H1 (cell line): ENCODE data around the gene ATXN7L3. TPM values are rescaled to one million over a fixed set of nuclear protein-coding genes. Genes with fewer than 3 reads are reported as not detected.

ENCODE experiments used
- CTCF ChIA-PET: fragments of 300-600 bp; sonication (Branson Sonifier 250); formaldehyde crosslinking; loops from one replicate; lab custom pipeline; 2021; ENCODE audit not compliant: partially characterized antibody; lab: Charles Lee
- POLR2A ChIA-PET: fragments of 300-600 bp; sonication (Branson Sonifier 250); formaldehyde crosslinking; loops from one replicate; lab custom pipeline; 2021; ENCODE audit warnings: inconsistent platforms; ENCODE audit not compliant: partially characterized antibody; lab: Charles Lee
- DNase-seq, 2 experiments: peaks; one replicate each; pipeline versions ENCODE4 v3.0.0 to v3.0.0-alpha.2; 2010 to 2022; ENCODE audit warnings: low spot score in 2 of 2, low read depth in 1 of 2, mixed read lengths in 1 of 2
- FAIRE-seq: peaks from 2 replicates; lab custom pipeline; 2011; peaks lifted over from hg19 to GRCh38; lab: Jason Lieb, UNC
- H2AFZ ChIP-seq: 2 replicates; pipeline ENCODE4 v1.8.1; 2012; ENCODE audit warnings: low read length, inconsistent platforms
- H2AK5ac ChIP-seq: 2 replicates; pipeline ENCODE4 v1.6.1; 2013; ENCODE audit warnings: low read depth, low read length
- H2BK120ac ChIP-seq: replicated peaks from 2 replicates; pipeline ENCODE3; 2013; ENCODE audit warnings: low read depth, low read length, inconsistent platforms
- H2BK12ac ChIP-seq: 2 replicates; pipeline ENCODE4 v1.6.1; 2013; ENCODE audit warnings: low read depth, low read length
- H2BK15ac ChIP-seq: 2 replicates; pipeline ENCODE4 v1.6.1; 2013; ENCODE audit warnings: low read length
- H2BK20ac ChIP-seq: 2 replicates; pipeline ENCODE4 v1.6.1; 2013; ENCODE audit warnings: low read length
- H2BK5ac ChIP-seq: 2 replicates; pipeline ENCODE4 v1.6.1; 2013; ENCODE audit warnings: low read depth, low read length
- H3K14ac ChIP-seq: 2 replicates; pipeline ENCODE4 v1.6.1; 2013; ENCODE audit warnings: inconsistent platforms; ENCODE audit not compliant: insufficient read length
- H3K18ac ChIP-seq: 2 replicates; pipeline ENCODE4 v1.6.1; 2013; ENCODE audit warnings: low read length; ENCODE audit errors: extremely low read depth
- H3K23ac ChIP-seq: 2 replicates; pipeline ENCODE4 v1.6.1; 2013; ENCODE audit warnings: inconsistent platforms; ENCODE audit not compliant: insufficient read length
- H3K23me2 ChIP-seq: 2 replicates; pipeline ENCODE4 v1.6.1; 2013; ENCODE audit warnings: low read depth, low read length
- H3K27ac ChIP-seq: 2 replicates; pipeline ENCODE4 v1.6.1; 2011; ENCODE audit warnings: low read depth, low read length, inconsistent platforms
- H3K27me3 ChIP-seq, 4 experiments: replicated peaks in 1 of 4; 1 replicate in 1 of 4; 2 replicates in 3 of 4; pipeline versions ENCODE4 v1.6.1 to v1.8.1; 2011 to 2013; ENCODE audit warnings: low read length in 3 of 4, mild to moderate bottlenecking in 3 of 4, inconsistent platforms in 2 of 4, mixed read lengths in 2 of 4, moderate library complexity in 1 of 4; ENCODE audit not compliant: control insufficient read depth in 3 of 4, insufficient read depth in 3 of 4; ENCODE audit errors: extremely low read depth in 1 of 4
- H3K36me3 ChIP-seq, 4 experiments: 2 replicates each; pipeline versions ENCODE4 v1.6.1 to v1.8.1; 2011 to 2013; ENCODE audit warnings: mild to moderate bottlenecking in 4 of 4, low read length in 3 of 4, moderate library complexity in 2 of 4, control low read depth in 1 of 4, inconsistent platforms in 1 of 4; ENCODE audit not compliant: insufficient read depth in 4 of 4, control insufficient read depth in 2 of 4
- H3K4ac ChIP-seq: replicated peaks from 2 replicates; pipeline ENCODE3; 2013; ENCODE audit warnings: low read length, low read depth, mixed read lengths, inconsistent platforms; ENCODE audit not compliant: insufficient read length
- H3K4me1 ChIP-seq, 4 experiments: replicated peaks in 1 of 4; 1 replicate in 1 of 4; 2 replicates in 3 of 4; pipeline versions ENCODE4 v1.6.1 to v1.8.1; 2011 to 2013; ENCODE audit warnings: low read length in 3 of 4, inconsistent platforms in 2 of 4, mixed read lengths in 1 of 4; ENCODE audit not compliant: insufficient read depth in 4 of 4, control insufficient read depth in 3 of 4
- H3K4me2 ChIP-seq, 2 experiments: 2 replicates each; pipeline versions ENCODE4 v1.6.1 to v1.8.1; 2011 to 2013; ENCODE audit warnings: low read depth in 2 of 2, low read length in 2 of 2, control low read depth in 1 of 2, inconsistent platforms in 1 of 2, mild to moderate bottlenecking in 1 of 2; ENCODE audit not compliant: insufficient read depth in 1 of 2
- H3K4me3 ChIP-seq, 4 experiments: fragments of 200-600, 300-600 bp in 1 of 4; sonication (generic), shearing (Covaris generic), sonication (Bioruptor Twin) in 1 of 4; 2 replicates each; pipeline versions ENCODE4 v1.5.1 to v1.8.1; 2011 to 2016; ENCODE audit warnings: low read length in 4 of 4, low read depth in 3 of 4, control low read depth in 2 of 4, inconsistent platforms in 2 of 4, mild to moderate bottlenecking in 2 of 4, mixed read lengths in 1 of 4, moderate library complexity in 1 of 4; ENCODE audit not compliant: insufficient read depth in 2 of 4; ENCODE audit errors: extremely low read depth in 1 of 4
- H3K56ac ChIP-seq: replicated peaks from 2 replicates; pipeline ENCODE3; 2013; ENCODE audit warnings: low read depth, mild to moderate bottlenecking, mixed read lengths, low read length, inconsistent platforms; ENCODE audit not compliant: insufficient read length
- H3K79me1 ChIP-seq: 2 replicates; pipeline ENCODE4 v1.6.1; 2013; ENCODE audit warnings: low read depth, low read length, control low read depth
- H3K79me2 ChIP-seq, 2 experiments: 2 replicates each; pipeline versions ENCODE4 v1.6.1 to v1.8.1; 2012 to 2013; ENCODE audit warnings: low read length in 2 of 2, mild to moderate bottlenecking in 2 of 2, inconsistent platforms in 1 of 2; ENCODE audit not compliant: insufficient read depth in 2 of 2, control insufficient read depth in 1 of 2
- H3K9ac ChIP-seq, 4 experiments: replicated peaks in 1 of 4; 1 replicate in 1 of 4; 2 replicates in 3 of 4; pipeline versions ENCODE4 v1.6.1 to v1.8.1; 2011 to 2013; ENCODE audit warnings: low read depth in 3 of 4, low read length in 3 of 4, control low read depth in 2 of 4, mild to moderate bottlenecking in 2 of 4, moderate library complexity in 2 of 4, inconsistent platforms in 1 of 4; ENCODE audit errors: extremely low read depth in 1 of 4
- H3K9me3 ChIP-seq, 2 experiments: 2 replicates each; pipeline versions ENCODE4 v1.6.1 to v1.8.1; 2012 to 2013; ENCODE audit warnings: mild to moderate bottlenecking in 2 of 2, moderate library complexity in 2 of 2, control low read depth in 1 of 2, inconsistent platforms in 1 of 2, low read depth in 1 of 2, low read length in 1 of 2, mixed read lengths in 1 of 2; ENCODE audit not compliant: insufficient read depth in 2 of 2
- H4K20me1 ChIP-seq, 2 experiments: replicated peaks in 1 of 2; 2 replicates each; pipeline versions ENCODE3 to v1.8.1; 2011 to 2013; ENCODE audit warnings: inconsistent platforms in 2 of 2, low read length in 2 of 2, mild to moderate bottlenecking in 1 of 2; ENCODE audit not compliant: insufficient read depth in 2 of 2, control insufficient read depth in 1 of 2
- H4K5ac ChIP-seq: 2 replicates; pipeline ENCODE4 v1.6.1; 2013; ENCODE audit warnings: low read length, low read depth, mixed read lengths, inconsistent platforms; ENCODE audit not compliant: insufficient read length
- H4K8ac ChIP-seq: 2 replicates; pipeline ENCODE4 v1.8.0; 2013; ENCODE audit warnings: mild to moderate bottlenecking, moderate library complexity, low read length, inconsistent platforms; ENCODE audit not compliant: insufficient read depth; ENCODE audit errors: extremely low read depth
- H4K91ac ChIP-seq: replicated peaks from 2 replicates; pipeline ENCODE3; 2013; ENCODE audit warnings: low read length, mixed read lengths, inconsistent platforms; ENCODE audit not compliant: insufficient read length
- CTCF ChIP-seq, 3 experiments: IDR thresholded peaks; 1 replicate in 2 of 3; 2 replicates in 1 of 3; pipeline versions ENCODE4 v1.5.1 to v1.6.1; 2011; ENCODE audit warnings: low read length in 3 of 3, mild to moderate bottlenecking in 3 of 3, inconsistent platforms in 2 of 3, low read depth in 1 of 3, moderate library complexity in 1 of 3; ENCODE audit not compliant: insufficient read depth in 1 of 3; ENCODE audit errors: control extremely low read depth in 1 of 3
- HDAC2 ChIP-seq, 2 experiments: fragments of 300-600 bp in 1 of 2; sonication (generic) in 1 of 2; IDR thresholded peaks; 2 replicates each; pipeline ENCODE4 v1.6.1; 2011 to 2012; ENCODE audit warnings: low read depth in 2 of 2, low read length in 2 of 2, mild to moderate bottlenecking in 2 of 2, moderate library complexity in 2 of 2, borderline replicate concordance in 1 of 2, inconsistent platforms in 1 of 2
- MAX ChIP-seq: IDR thresholded peaks from 2 replicates; pipeline ENCODE4 v1.6.1; 2012; ENCODE audit warnings: inconsistent platforms
- PHF8 ChIP-seq: fragments of 200-600 bp; sonication (generic); conservative IDR thresholded peaks from 2 replicates; pipeline ENCODE4 v1.7.1; 2012; ENCODE audit warnings: low read depth, mild to moderate bottlenecking, inconsistent platforms, low read length, moderate library complexity
- SAP30 ChIP-seq: fragments of 300-600 bp; sonication (generic); IDR thresholded peaks from 2 replicates; pipeline ENCODE4 v1.7.1; 2012; ENCODE audit warnings: low read length, moderate library complexity, mild to moderate bottlenecking, inconsistent platforms; ENCODE audit not compliant: insufficient read depth, insufficient replicate concordance
- TAF1 ChIP-seq: IDR thresholded peaks from 2 replicates; pipeline ENCODE4 v1.6.1; 2011; ENCODE audit warnings: mild to moderate bottlenecking, low read depth, low read length
- WGBS, 2 experiments: shearing (Covaris generic) in 1 of 2; methylation state at CpG; one replicate each; pipeline versions ENCODE4 v1.1.6 to v1.1.7; 2013 to 2015; ENCODE audit warnings: low lambda C conversion rate in 2 of 2, mixed read lengths in 2 of 2, inconsistent platforms in 1 of 2, low coverage in 1 of 2, missing lambda C conversion rate in 1 of 2; ENCODE audit not compliant: insufficient replicate concordance in 2 of 2, insufficient coverage in 1 of 2, insufficient read length in 1 of 2; ENCODE audit errors: extremely low coverage in 1 of 2, missing lambda C conversion rate in 1 of 2; 5-methylcytosine and 5-hydroxymethylcytosine counted together
- polyA plus RNA-seq, 7 experiments: library from polyadenylated mRNA; depleted of rRNA in 3 of 7; stranded (reverse) in 5 of 7; unstranded in 2 of 7; fragments of >200 nt in 5 of 7; fragments of 200-250 nt in 2 of 7; gene quantifications; 1 replicate in 5 of 7; 2 replicates in 1 of 7; 4 replicates in 1 of 7; pipeline versions ENCODE4 v1.2.1 to v1.2.3, GENCODE V29; 2011 to 2013; ENCODE audit warnings: missing spikeins in 2 of 7, mixed read lengths in 2 of 7
- total RNA-seq: library from RNA; stranded (reverse); fragmentation: NEBNext Ultra II Directional; extraction: Animal tissue kit (Norgen Biotek cat#: 25700); gene quantifications from 2 replicates; pipeline ENCODE4 v1.2.1, GENCODE V29; 2021

ATXN7L3 gene
- total and polyA plus RNA-seq, 2 of the 8 experiments (the other 6 are each of a cell fraction or from before 2014, with no cell fraction given), result 53.7 to 103 TPM

- H2AFZ ChIP-seq, result no peak overlapping the region
- ChIA-PET POLR2A (interaction anchor here (0.7 to 4.9 kb wide), 24 partner anchors 9 to 144 kb away, joined by 3 to 58 read pairs (median 4); partner anchors contain the start of genes ASB16, GRN, RUNDC3A and SLC25A39), CTCF (interaction anchor here (0.6 to 3.3 kb wide), 21 partner anchors 10 to 285 kb away, joined by 3 to 26 read pairs (median 4); partner anchors contain the start of genes GRN and SLC25A39)
- no peak overlapping the region for H4K5ac ChIP-seq
- H3K4me1 ChIP-seq, result peaks cover under 1 to 17% (median 4%) of the 10 kb centered on the region in 4 experiments; a peak in 6 of 7 replicates
- no peak overlapping the region for H3K4ac ChIP-seq
- FAIRE-seq, result no peak
- H3K18ac ChIP-seq, result peak overlapping the region; percentile 32
- no peak overlapping the region for H2BK12ac ChIP-seq
- H3K4me3 ChIP-seq, result peak overlapping the region; percentile 55 to 100 (median 82)
- no peaks in the 10 kb centered on the region for H3K36me3 ChIP-seq
- DNase-seq, result peak in 1 of 2 experiments; percentile 75
- H3K27ac ChIP-seq, result no peak overlapping the region
- no peaks in the 10 kb centered on the region for H4K20me1 ChIP-seq
- no peak overlapping the region for H2BK120ac ChIP-seq
- H3K4me2 ChIP-seq, result peak overlapping the region; percentile 84 to 97
- H3K23ac ChIP-seq, result no peak overlapping the region
- WGBS, 2 experiments, result 4% methylated on average over 36 of the region's 36 CpGs; no CpG with 5 or more reads in 1 of the 2 experiments
- H4K8ac ChIP-seq, result no peak overlapping the region
- no peak overlapping the region for H3K56ac ChIP-seq
- no peak overlapping the region; the same call in 1 of the 2 replicates for H2BK5ac ChIP-seq
- peak overlapping the region in 3 of 4 experiments; percentile 5 to 29 (median 10); a peak in 3 of 7 replicates for H3K9ac ChIP-seq
- H4K91ac ChIP-seq, result no peak overlapping the region
- no peak overlapping the region for H2AK5ac ChIP-seq
- H3K9me3 ChIP-seq, result no peaks in the 10 kb centered on the region
- H3K79me1 ChIP-seq, result no peaks in the 10 kb centered on the region; the same call in 1 of the 2 replicates
- no peaks in the 10 kb centered on the region for H3K27me3 ChIP-seq
- peaks cover 21% of the 10 kb centered on the region for H3K23me2 ChIP-seq
- H2BK20ac ChIP-seq, result no peak overlapping the region
- H3K79me2 ChIP-seq, result peaks cover 6 to 9% of the 10 kb centered on the region in 2 experiments
- no peak overlapping the region for H2BK15ac ChIP-seq
- H3K14ac ChIP-seq, result no peak overlapping the region
- TF ChIP-seq MAX (0 out of 2 replicates have a peak, but pooled peaks have one; percentile 4), PHF8 (0 out of 2 replicates have a peak, but pooled peaks have one; percentile 30), SAP30 (peak; percentile 66), HDAC2 (IDR thresholded peaks at IDR 0.05; ENCODE audit: borderline replicate concordance in 1 of 2, low read depth in 2 of 2, low read length in 2 of 2) (0 out of 4 replicates have a peak, but pooled peaks of 1 of the 2 experiments have one; percentile 66), TAF1 (0 out of 2 replicates have a peak, but pooled peaks have one; percentile 31), CTCF (IDR thresholded peaks at IDR 0.05; ENCODE audit: control extremely low read depth in 1 of 3, insufficient read depth in 1 of 3, low read depth in 1 of 3, low read length in 3 of 3) (peak in 1 of 3 experiments; percentile 15; a peak in 1 of 4 replicates)
Measured at GRCh38 chr17:44222112-44222869, 22.6 kb upstream of the ATXN7L3 start.
